GM23248 (cell line): ENCODE measurements around the gene MAML3. TPM values are rescaled to one million over a fixed set of nuclear protein-coding genes. Genes with fewer than 3 reads are reported as not detected.

Experiments
- DNase-seq: peaks from one replicate; pipeline ENCODE4 v3.0.0-alpha.2; 2015
- H2AFZ ChIP-seq: fragments of 200-600 bp; sonication (generic); 2 replicates; pipeline ENCODE4 v1.6.1; 2016; ENCODE audit warnings: antibody characterized with exemption
- H3F3A ChIP-seq: fragments of 200-600 bp; sonication (generic); 2 replicates; pipeline ENCODE4 v1.6.1; 2016; ENCODE audit warnings: mild to moderate bottlenecking, antibody characterized with exemption, mixed run types; ENCODE audit not compliant: insufficient read depth
- H3K27ac ChIP-seq: fragments of 200-600 bp; sonication (generic); 2 replicates; pipeline ENCODE4 v1.5.1; 2016; ENCODE audit warnings: mild to moderate bottlenecking
- H3K27me3 ChIP-seq: fragments of 200-600 bp; sonication (generic); replicated peaks from 2 replicates; pipeline ENCODE4 v1.6.1; 2016; ENCODE audit warnings: mild to moderate bottlenecking; ENCODE audit not compliant: insufficient read depth
- H3K36me3 ChIP-seq: fragments of 200-600 bp; sonication (generic); 2 replicates; pipeline ENCODE4 v1.6.1; 2016; ENCODE audit warnings: low read depth, mild to moderate bottlenecking
- H3K4me1 ChIP-seq: fragments of 200-600 bp; sonication (generic); 2 replicates; pipeline ENCODE4 v1.6.1; 2016; ENCODE audit warnings: mild to moderate bottlenecking; ENCODE audit not compliant: insufficient read depth
- H3K4me2 ChIP-seq: fragments of 200-600 bp; sonication (generic); one replicate; pipeline ENCODE4 v1.6.1; 2016; ENCODE audit warnings: mild to moderate bottlenecking; ENCODE audit not compliant: unreplicated experiment
- H3K4me3 ChIP-seq: fragments of 200-600 bp; sonication (generic); 2 replicates; pipeline ENCODE4 v1.5.1; 2016; ENCODE audit warnings: mild to moderate bottlenecking
- H3K79me2 ChIP-seq: fragments of 200-600 bp; sonication (generic); 2 replicates; pipeline ENCODE4 v1.6.1; 2016; ENCODE audit warnings: mild to moderate bottlenecking; ENCODE audit not compliant: insufficient read depth
- H3K9ac ChIP-seq: fragments of 200-600 bp; sonication (generic); 2 replicates; pipeline ENCODE4 v1.6.1; 2016; ENCODE audit warnings: mild to moderate bottlenecking
- H3K9me2 ChIP-seq: fragments of 200-600 bp; sonication (generic); 2 replicates; pipeline ENCODE4 v1.6.1; 2016; ENCODE audit warnings: mixed run types, mild to moderate bottlenecking, moderate library complexity; ENCODE audit not compliant: insufficient read depth
- H3K9me3 ChIP-seq: fragments of 200-600 bp; sonication (generic); one replicate; pipeline ENCODE4 v1.6.1; 2017; ENCODE audit warnings: low read depth
- H4K20me1 ChIP-seq: fragments of 200-600 bp; sonication (generic); 2 replicates; pipeline ENCODE4 v1.6.0; 2016; ENCODE audit not compliant: insufficient read depth
- EZH2 ChIP-seq: fragments of 200-600 bp; sonication (generic); IDR thresholded peaks from 2 replicates; pipeline ENCODE4 v1.6.1; 2018; ENCODE audit warnings: antibody characterized with exemption, mild to moderate bottlenecking; ENCODE audit not compliant: insufficient read depth, poor library complexity, severe bottlenecking
- EZH2phosphoT487 ChIP-seq: fragments of 200-600 bp; sonication (generic); IDR thresholded peaks from 2 replicates; pipeline ENCODE4 v1.6.1; 2018; ENCODE audit warnings: antibody characterized with exemption, moderate library complexity, mild to moderate bottlenecking, low read depth; ENCODE audit not compliant: insufficient read depth
- WGBS, 2 experiments: methylation state at CpG; one replicate each; pipeline ENCODE4 v1.1.6; 2015 to 2017; ENCODE audit warnings: low lambda C conversion rate in 2 of 2, low coverage in 1 of 2; ENCODE audit errors: missing lambda C conversion rate in 2 of 2; 5-methylcytosine and 5-hydroxymethylcytosine counted together
- in situ Hi-C: fragments of 300-500 bp; cut with MboI; formaldehyde crosslinking; loops from 2 replicates; pipeline ENCODE4 v1.15.0; 2020
- polyA plus RNA-seq: library from polyadenylated mRNA; unstranded; fragments of >200 nt; fragmentation: Nextera tagmentation; extraction: Ambion mirVana; gene quantifications from 2 replicates; pipeline ENCODE4 v1.2.1, GENCODE V29; 2016
- total RNA-seq: library from RNA; depleted of rRNA; stranded (reverse); fragments of >200 nt; shearing (Covaris generic); gene quantifications from 2 replicates; pipeline ENCODE4 v1.2.3, GENCODE V29; 2014

MAML3 gene
- total and polyA plus RNA-seq, 2 experiments from 2014 or later: 0.96 to 1.5 TPM

- Histone ChIP-seq H3K9ac (no peak overlapping the region), H4K20me1 (no peaks in the 10 kb centered on the region), H3K9me2 (no peaks in the 10 kb centered on the region), H3K79me2 (no peaks in the 10 kb centered on the region), H3K4me3 (no peak overlapping the region), H3K4me1 (no peaks in the 10 kb centered on the region), H3F3A (no peaks in the 10 kb centered on the region), H3K27me3 (no peaks in the 10 kb centered on the region), H3K27ac (no peak overlapping the region), H2AFZ (no peak overlapping the region), H3K4me2 (no peak overlapping the region), H3K36me3 (no peaks in the 10 kb centered on the region), H3K9me3 (no peaks in the 10 kb centered on the region)
- 76 to 78% methylated on average over 6 of the region's 6 CpGs for WGBS, 2 experiments
- no peak for TF ChIP-seq EZH2
- no peak for DNase-seq
- in situ Hi-C loops: no loop called here
Measured at GRCh38 chr4:139961344-139961946, 192.5 kb downstream of the MAML3 start.

- no peaks in the 10 kb centered on the region for H3K36me3 ChIP-seq
- no peaks in the 10 kb centered on the region for H3K27me3 ChIP-seq
- no peaks in the 10 kb centered on the region for H3K9me3 ChIP-seq
- no peak overlapping the region for H3K4me3 ChIP-seq
- H3K4me1 ChIP-seq: no peaks in the 10 kb centered on the region
- 86 to 91% methylated on average over 4 of the region's 4 CpGs for WGBS, 2 experiments
- no peaks in the 10 kb centered on the region for H3K79me2 ChIP-seq
- no peak overlapping the region for H3K9ac ChIP-seq
- H3F3A ChIP-seq: no peaks in the 10 kb centered on the region
- no peak for TF ChIP-seq EZH2
- TF ChIP-seq EZH2phosphoT487: no peak
- H3K4me2 ChIP-seq: no peak overlapping the region
- H3K27ac ChIP-seq: no peak overlapping the region
- no peak overlapping the region for H2AFZ ChIP-seq
- no peak for DNase-seq
- no peaks in the 10 kb centered on the region for H4K20me1 ChIP-seq
- H3K9me2 ChIP-seq: no peaks in the 10 kb centered on the region
- in situ Hi-C loops: no loop called here
Measured at GRCh38 chr4:139959396-139959795, 194.6 kb downstream of the MAML3 start.

GRCh38 chr4:139958739-139959098 lies 195.3 kb downstream of the MAML3 start:
- in situ Hi-C loops: no loop called here
- H3K9ac ChIP-seq: no peak overlapping the region
- no peak overlapping the region for H3K27ac ChIP-seq
- H2AFZ ChIP-seq: no peak overlapping the region
- H3K27me3 ChIP-seq: no peaks in the 10 kb centered on the region
- no peaks in the 10 kb centered on the region for H3K36me3 ChIP-seq
- no peak overlapping the region for H3K4me2 ChIP-seq
- H3K79me2 ChIP-seq: no peaks in the 10 kb centered on the region
- no peaks in the 10 kb centered on the region for H3F3A ChIP-seq
- H3K9me2 ChIP-seq: no peaks in the 10 kb centered on the region
- no peaks in the 10 kb centered on the region for H3K4me1 ChIP-seq
- no peak overlapping the region for H3K4me3 ChIP-seq
- no peaks in the 10 kb centered on the region for H4K20me1 ChIP-seq
- DNase-seq: no peak
- WGBS, 2 experiments: 66 to 72% methylated on average over 3 of the region's 3 CpGs
- TF ChIP-seq EZH2 (no peak), EZH2phosphoT487 (no peak)
- H3K9me3 ChIP-seq: no peaks in the 10 kb centered on the region

GRCh38 chr4:139957986-139958738 lies 195.8 kb downstream of the MAML3 start:
- no peaks in the 10 kb centered on the region for H3K27me3 ChIP-seq
- in situ Hi-C loops: no loop called here
- H3K27ac ChIP-seq: no peak overlapping the region

More at GRCh38 chr4:139957986-139958738, 195.8 kb downstream of the MAML3 start:
- Histone ChIP-seq H3K4me3 (no peak overlapping the region), H3K9me2 (no peaks in the 10 kb centered on the region), H3K79me2 (no peaks in the 10 kb centered on the region), H4K20me1 (no peaks in the 10 kb centered on the region), H3K9ac (no peak overlapping the region), H3F3A (no peaks in the 10 kb centered on the region), H2AFZ (no peak overlapping the region), H3K4me2 (no peak overlapping the region), H3K4me1 (no peaks in the 10 kb centered on the region), H3K9me3 (no peaks in the 10 kb centered on the region), H3K36me3 (no peaks in the 10 kb centered on the region)
- 67 to 73% methylated on average over 4 of the region's 4 CpGs for WGBS, 2 experiments
- TF ChIP-seq EZH2phosphoT487 (no peak), EZH2 (no peak)
- DNase-seq: no peak
